Endothelial cell of umbilical vein (primary cell): ENCODE measurements around the gene DPP6. TPM values are rescaled to one million over a fixed set of nuclear protein-coding genes. Genes with fewer than 3 reads are reported as not detected.

ENCODE experiments used
- BruUV-seq: library from RNA; stranded (reverse); fragments of 400-500 nt; replicated peaks from 2 replicates; lab custom pipeline; 2021; lab: Mats Ljungman, UMichigan
- CTCF ChIA-PET: fragments of 300-600, 350-600 bp; sonication (Branson Sonifier 250); formaldehyde crosslinking; loops from one replicate; lab custom pipeline; 2021; ENCODE audit warnings: antibody characterized with exemption, inconsistent platforms; lab: Charles Lee
- POLR2A ChIA-PET: fragments of 300-600, 350-600 bp; sonication (Branson Sonifier 250); formaldehyde crosslinking; loops from one replicate; lab custom pipeline; 2021; ENCODE audit warnings: antibody characterized with exemption, inconsistent platforms; lab: Charles Lee
- DNase-seq: peaks from one replicate; pipeline ENCODE4 v3.0.0-alpha.2; 2011; ENCODE audit warnings: low read depth, low spot score
- FAIRE-seq: peaks from 2 replicates; lab custom pipeline; 2011; peaks lifted over from hg19 to GRCh38; lab: Jason Lieb, UNC
- H2AFZ ChIP-seq: 2 replicates; pipeline ENCODE4 v1.6.0; 2012; ENCODE audit warnings: low read depth, low read length, control low read depth, inconsistent platforms
- H3K27ac ChIP-seq: 2 replicates; pipeline ENCODE4 v1.5.1; 2011; ENCODE audit warnings: low read depth, mild to moderate bottlenecking, control low read depth, low read length, moderate library complexity; ENCODE audit not compliant: insufficient read depth
- H3K27me3 ChIP-seq, 2 experiments: 2 replicates each; pipeline versions ENCODE4 v1.6.0 to v1.6.1; 2011; ENCODE audit warnings: low read length in 2 of 2, mixed read lengths in 1 of 2; ENCODE audit not compliant: control insufficient read depth in 2 of 2, insufficient read depth in 2 of 2
- H3K36me3 ChIP-seq, 2 experiments: 2 replicates in 1 of 2; 3 replicates in 1 of 2; pipeline ENCODE4 v1.5.1; 2011; ENCODE audit warnings: low read length in 2 of 2, mild to moderate bottlenecking in 1 of 2, moderate library complexity in 1 of 2; ENCODE audit not compliant: control insufficient read depth in 2 of 2, insufficient read depth in 2 of 2; ENCODE audit errors: extremely low read depth in 1 of 2
- H3K4me1 ChIP-seq: 3 replicates; pipeline ENCODE4 v1.5.1; 2011; ENCODE audit warnings: mild to moderate bottlenecking, low read length; ENCODE audit not compliant: control insufficient read depth, insufficient read depth; ENCODE audit errors: extremely low read depth
- H3K4me2 ChIP-seq: 2 replicates; pipeline ENCODE4 v1.6.1; 2011; ENCODE audit warnings: low read length, control low read depth, mixed read lengths; ENCODE audit not compliant: insufficient read depth
- H3K4me3 ChIP-seq, 3 experiments: fragments of 200-600 bp in 1 of 3; sonication (generic), shearing (Covaris generic) in 1 of 3; replicated peaks in 1 of 3; 2 replicates each; pipeline ENCODE4 v1.5.1; 2011 to 2016; ENCODE audit warnings: control low read depth in 3 of 3, low read length in 3 of 3, mild to moderate bottlenecking in 2 of 3, inconsistent platforms in 1 of 3, low read depth in 1 of 3, moderate library complexity in 1 of 3; ENCODE audit not compliant: insufficient read depth in 1 of 3
- H3K79me2 ChIP-seq: 2 replicates; pipeline ENCODE4 v1.6.0; 2012; ENCODE audit warnings: low read length, inconsistent platforms; ENCODE audit not compliant: control insufficient read depth, insufficient read depth
- H3K9ac ChIP-seq: replicated peaks from 2 replicates; pipeline ENCODE3; 2011; ENCODE audit warnings: low read length, control low read depth; ENCODE audit not compliant: insufficient read depth; ENCODE audit errors: extremely low read depth
- H3K9me1 ChIP-seq: replicated peaks from 3 replicates; pipeline ENCODE4 v1.6.0; 2011; ENCODE audit warnings: mild to moderate bottlenecking, low read length; ENCODE audit not compliant: control insufficient read depth, insufficient read depth; ENCODE audit errors: extremely low read depth
- H3K9me3 ChIP-seq: replicated peaks from 2 replicates; pipeline ENCODE4 v1.5.1; 2012; ENCODE audit warnings: low read length, inconsistent platforms; ENCODE audit not compliant: control insufficient read depth, insufficient read depth
- H4K20me1 ChIP-seq: replicated peaks from 2 replicates; pipeline ENCODE3; 2011; ENCODE audit warnings: mild to moderate bottlenecking, low read length; ENCODE audit not compliant: control insufficient read depth, insufficient read depth; ENCODE audit errors: extremely low read depth
- EZH2 ChIP-seq: IDR thresholded peaks from 2 replicates; pipeline ENCODE4 v1.6.1; 2012; ENCODE audit warnings: borderline replicate concordance, low read depth, mild to moderate bottlenecking, moderate library complexity, low read length, inconsistent platforms; ENCODE audit not compliant: severe bottlenecking
- FOS ChIP-seq: IDR thresholded peaks from 2 replicates; pipeline ENCODE4 v1.6.1; 2011; ENCODE audit warnings: mild to moderate bottlenecking, low read length, moderate library complexity, borderline replicate concordance; ENCODE audit not compliant: insufficient read depth
- JUN ChIP-seq: IDR thresholded peaks from 2 replicates; pipeline ENCODE4 v1.6.1; 2011; ENCODE audit warnings: borderline replicate concordance, low read depth; ENCODE audit not compliant: insufficient read length, insufficient read depth
- MYC ChIP-seq: IDR thresholded peaks from one replicate; pipeline ENCODE4 v1.6.1; 2011; ENCODE audit warnings: mild to moderate bottlenecking, low read depth, low read length
- POLR2A ChIP-seq: IDR thresholded peaks from 2 replicates; pipeline ENCODE4 v1.6.1; 2012; ENCODE audit warnings: low read depth, mild to moderate bottlenecking, control low read depth, low read length
- POLR2AphosphoS5 ChIP-seq: IDR thresholded peaks from 2 replicates; pipeline ENCODE4 v1.6.1; 2012; ENCODE audit warnings: low read depth, mild to moderate bottlenecking, control low read depth, low read length, moderate library complexity; ENCODE audit not compliant: insufficient read depth
- dilution Hi-C: fragments of 300-500 bp; cut with MboI; formaldehyde crosslinking; loops from one replicate; pipeline ENCODE4 v1.15.0; 2019; ENCODE audit warnings: low sequenced_read_pairs; ENCODE audit not compliant: extremely low pct_ligation_motif_present
- intact Hi-C: fragments of 100-400 bp; cut with micrococcal nuclease; formaldehyde crosslinking; loops from one replicate; pipeline ENCODE4 v1.10.0; 2022
- polyA plus RNA-seq, 4 experiments: library from polyadenylated mRNA; depleted of rRNA in 3 of 4; stranded (reverse) in 3 of 4; unstranded in 1 of 4; fragments of >200 nt; gene quantifications; 2 replicates each; pipeline versions ENCODE4 v1.2.1 to v1.2.3, GENCODE V29; 2011 to 2012; ENCODE audit warnings: missing spikeins in 1 of 4
- total RNA-seq: library from RNA; stranded (reverse); gene quantifications from 2 replicates; pipeline ENCODE4 v1.2.3, GENCODE V29; 2021
- TF ChIP-seq, protein P1 (sequence below), 2 donors: IDR thresholded peaks; 1 replicate in 1 of 2; 2 replicates in 1 of 2; pipeline ENCODE4 v1.5.1; 2011; ENCODE audit warnings: low read length in 2 of 2, mild to moderate bottlenecking in 2 of 2, moderate library complexity in 2 of 2, control low read depth in 1 of 2, inconsistent platforms in 1 of 2, low read depth in 1 of 2; ENCODE audit not compliant: insufficient read depth in 1 of 2; ENCODE audit errors: extremely low read depth in 1 of 2
- TF ChIP-seq, protein P2 (sequence below): IDR thresholded peaks from 2 replicates; pipeline ENCODE4 v1.6.1; 2011; ENCODE audit not compliant: insufficient read depth, insufficient read length

Gene DPP6
- total and polyA plus RNA-seq, 2 donors (not counting 3 experiments of a cell fraction or from before 2014, with no cell fraction given): not detected

GRCh38 chr7:154792436-154793055, 740.3 kb downstream of the DPP6 start:
- TF ChIP-seq, protein P1, sequence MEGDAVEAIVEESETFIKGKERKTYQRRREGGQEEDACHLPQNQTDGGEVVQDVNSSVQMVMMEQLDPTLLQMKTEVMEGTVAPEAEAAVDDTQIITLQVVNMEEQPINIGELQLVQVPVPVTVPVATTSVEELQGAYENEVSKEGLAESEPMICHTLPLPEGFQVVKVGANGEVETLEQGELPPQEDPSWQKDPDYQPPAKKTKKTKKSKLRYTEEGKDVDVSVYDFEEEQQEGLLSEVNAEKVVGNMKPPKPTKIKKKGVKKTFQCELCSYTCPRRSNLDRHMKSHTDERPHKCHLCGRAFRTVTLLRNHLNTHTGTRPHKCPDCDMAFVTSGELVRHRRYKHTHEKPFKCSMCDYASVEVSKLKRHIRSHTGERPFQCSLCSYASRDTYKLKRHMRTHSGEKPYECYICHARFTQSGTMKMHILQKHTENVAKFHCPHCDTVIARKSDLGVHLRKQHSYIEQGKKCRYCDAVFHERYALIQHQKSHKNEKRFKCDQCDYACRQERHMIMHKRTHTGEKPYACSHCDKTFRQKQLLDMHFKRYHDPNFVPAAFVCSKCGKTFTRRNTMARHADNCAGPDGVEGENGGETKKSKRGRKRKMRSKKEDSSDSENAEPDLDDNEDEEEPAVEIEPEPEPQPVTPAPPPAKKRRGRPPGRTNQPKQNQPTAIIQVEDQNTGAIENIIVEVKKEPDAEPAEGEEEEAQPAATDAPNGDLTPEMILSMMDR (IDR thresholded peaks at IDR 0.05; ENCODE audit: extremely low read depth in 1 of 2, insufficient read depth in 1 of 2, low read depth in 1 of 2, low read length in 2 of 2): no peak
- CTCF ChIA-PET: no interaction called here
- dilution Hi-C loops (no loop called here), intact Hi-C loops (no loop called here)
- Histone ChIP-seq H3K4me3 (no peak overlapping the region), H4K20me1 (no peaks in the 10 kb centered on the region), H3K4me1 (no peaks in the 10 kb centered on the region), H3K4me2 (no peak overlapping the region), H3K9ac (no peak overlapping the region), H3K9me1 (no peaks in the 10 kb centered on the region), H3K79me2 (no peaks in the 10 kb centered on the region), H3K27ac (no peak overlapping the region), H3K9me3 (no peaks in the 10 kb centered on the region), H3K36me3 (no peaks in the 10 kb centered on the region), H2AFZ (no peak overlapping the region), H3K27me3 (no peaks in the 10 kb centered on the region)
- DNase-seq: no peak
- POLR2A ChIA-PET: no interaction called here
- no TSS peak for BruUV-seq
- no peak for FAIRE-seq

DNA sequence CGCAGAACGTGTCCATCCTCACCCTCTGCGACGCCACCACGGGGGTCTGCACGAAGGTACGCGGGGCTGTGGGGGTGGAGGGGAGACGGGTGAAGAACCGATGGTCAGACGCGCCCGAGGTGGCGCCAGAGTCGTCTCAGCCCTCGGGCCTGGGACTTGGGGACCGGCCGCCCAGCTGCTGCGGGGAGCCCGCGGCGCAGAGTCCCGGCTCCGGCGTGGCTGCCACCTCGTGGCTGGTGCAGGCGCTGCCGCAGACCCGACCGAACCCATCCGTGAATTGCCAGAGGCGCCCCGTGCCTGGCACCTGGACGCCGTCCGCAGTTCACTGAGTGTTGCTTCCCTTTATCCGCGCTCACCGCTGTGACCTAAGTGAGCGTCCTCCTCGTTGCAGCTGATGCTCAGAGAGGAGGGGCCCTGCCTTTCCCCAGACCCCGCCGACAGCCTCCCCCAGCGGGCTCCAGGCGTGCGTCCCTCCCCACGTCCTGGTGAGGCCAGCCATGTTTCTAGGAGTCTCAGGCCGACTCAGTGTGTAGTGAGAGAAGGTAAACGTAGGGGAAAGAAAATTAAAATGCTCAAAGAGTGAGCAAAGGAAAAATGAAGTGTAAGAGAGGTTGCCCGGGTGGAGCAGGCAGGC, 742.1 kb downstream of the DPP6 start:
- ChIA-PET CTCF (no interaction called here), POLR2A (no interaction called here)
- no peak overlapping the region for H3K9ac ChIP-seq
- H3K79me2 ChIP-seq: no peaks in the 10 kb centered on the region
- no peak overlapping the region for H3K27ac ChIP-seq
- intact Hi-C loops (no loop called here), dilution Hi-C loops (no loop called here)
- H3K9me1 ChIP-seq: no peaks in the 10 kb centered on the region
- peaks cover 6% of the 10 kb centered on the region for H3K9me3 ChIP-seq
- FAIRE-seq: no peak
- no TSS peak for BruUV-seq
- no peaks in the 10 kb centered on the region for H3K27me3 ChIP-seq
- H3K4me2 ChIP-seq: no peak overlapping the region
- H3K36me3 ChIP-seq: no peaks in the 10 kb centered on the region
- DNase-seq: no peak
- H3K4me1 ChIP-seq: no peaks in the 10 kb centered on the region
- H4K20me1 ChIP-seq: no peaks in the 10 kb centered on the region
- no peak overlapping the region for H2AFZ ChIP-seq
- TF ChIP-seq, protein P2, sequence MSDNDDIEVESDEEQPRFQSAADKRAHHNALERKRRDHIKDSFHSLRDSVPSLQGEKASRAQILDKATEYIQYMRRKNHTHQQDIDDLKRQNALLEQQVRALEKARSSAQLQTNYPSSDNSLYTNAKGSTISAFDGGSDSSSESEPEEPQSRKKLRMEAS: no peak
- no peak for TF ChIP-seq MYC
- TF ChIP-seq FOS: no peak
- TF ChIP-seq, protein P1 (IDR thresholded peaks at IDR 0.05; ENCODE audit: extremely low read depth in 1 of 2, insufficient read depth in 1 of 2, low read depth in 1 of 2, low read length in 2 of 2): no peak
- no peak for TF ChIP-seq JUN
- TF ChIP-seq POLR2AphosphoS5: no peak
- no peak for TF ChIP-seq EZH2
- TF ChIP-seq POLR2A: no peak
- no peak overlapping the region for H3K4me3 ChIP-seq
